ENCODE results near the gene ENOX2.

DNA sequence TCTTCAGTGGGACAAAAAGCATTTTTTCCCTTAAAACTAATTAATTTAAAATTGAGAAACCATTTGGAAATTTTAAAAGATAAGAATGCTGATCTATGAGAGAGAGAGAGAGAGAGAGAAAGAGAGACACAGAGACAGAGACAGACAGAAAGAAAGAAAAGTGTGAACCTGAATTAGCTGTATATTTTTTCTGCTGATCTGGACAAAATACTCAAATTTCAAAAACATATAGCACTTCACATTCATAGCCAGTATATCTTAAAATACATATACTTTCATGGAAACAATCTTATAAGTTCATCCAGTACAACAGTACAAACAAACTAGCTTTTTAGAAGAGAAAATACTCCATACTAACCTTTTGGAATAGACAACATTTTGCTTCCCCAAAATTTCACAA, 18.4 kb downstream of the ENOX2 start:
- no peak for TF ChIP-seq POLR2A (IDR thresholded peaks at IDR 0.05)
- TF ChIP-seq, protein P1, sequence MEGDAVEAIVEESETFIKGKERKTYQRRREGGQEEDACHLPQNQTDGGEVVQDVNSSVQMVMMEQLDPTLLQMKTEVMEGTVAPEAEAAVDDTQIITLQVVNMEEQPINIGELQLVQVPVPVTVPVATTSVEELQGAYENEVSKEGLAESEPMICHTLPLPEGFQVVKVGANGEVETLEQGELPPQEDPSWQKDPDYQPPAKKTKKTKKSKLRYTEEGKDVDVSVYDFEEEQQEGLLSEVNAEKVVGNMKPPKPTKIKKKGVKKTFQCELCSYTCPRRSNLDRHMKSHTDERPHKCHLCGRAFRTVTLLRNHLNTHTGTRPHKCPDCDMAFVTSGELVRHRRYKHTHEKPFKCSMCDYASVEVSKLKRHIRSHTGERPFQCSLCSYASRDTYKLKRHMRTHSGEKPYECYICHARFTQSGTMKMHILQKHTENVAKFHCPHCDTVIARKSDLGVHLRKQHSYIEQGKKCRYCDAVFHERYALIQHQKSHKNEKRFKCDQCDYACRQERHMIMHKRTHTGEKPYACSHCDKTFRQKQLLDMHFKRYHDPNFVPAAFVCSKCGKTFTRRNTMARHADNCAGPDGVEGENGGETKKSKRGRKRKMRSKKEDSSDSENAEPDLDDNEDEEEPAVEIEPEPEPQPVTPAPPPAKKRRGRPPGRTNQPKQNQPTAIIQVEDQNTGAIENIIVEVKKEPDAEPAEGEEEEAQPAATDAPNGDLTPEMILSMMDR (IDR thresholded peaks at IDR 0.05) = no peak

Measured in testis (tissue), 2 donors.